ENCODE measurements around the gene LARGE1. TPM values are rescaled to one million over a fixed set of nuclear protein-coding genes. Genes with fewer than 3 reads are reported as not detected.

LARGE1 gene
- total and polyA plus RNA-seq, 2 of the 13 experiments (the other 11 are each of a cell fraction or from before 2014, with no cell fraction given), result 8.4 to 11.0 TPM

DNA sequence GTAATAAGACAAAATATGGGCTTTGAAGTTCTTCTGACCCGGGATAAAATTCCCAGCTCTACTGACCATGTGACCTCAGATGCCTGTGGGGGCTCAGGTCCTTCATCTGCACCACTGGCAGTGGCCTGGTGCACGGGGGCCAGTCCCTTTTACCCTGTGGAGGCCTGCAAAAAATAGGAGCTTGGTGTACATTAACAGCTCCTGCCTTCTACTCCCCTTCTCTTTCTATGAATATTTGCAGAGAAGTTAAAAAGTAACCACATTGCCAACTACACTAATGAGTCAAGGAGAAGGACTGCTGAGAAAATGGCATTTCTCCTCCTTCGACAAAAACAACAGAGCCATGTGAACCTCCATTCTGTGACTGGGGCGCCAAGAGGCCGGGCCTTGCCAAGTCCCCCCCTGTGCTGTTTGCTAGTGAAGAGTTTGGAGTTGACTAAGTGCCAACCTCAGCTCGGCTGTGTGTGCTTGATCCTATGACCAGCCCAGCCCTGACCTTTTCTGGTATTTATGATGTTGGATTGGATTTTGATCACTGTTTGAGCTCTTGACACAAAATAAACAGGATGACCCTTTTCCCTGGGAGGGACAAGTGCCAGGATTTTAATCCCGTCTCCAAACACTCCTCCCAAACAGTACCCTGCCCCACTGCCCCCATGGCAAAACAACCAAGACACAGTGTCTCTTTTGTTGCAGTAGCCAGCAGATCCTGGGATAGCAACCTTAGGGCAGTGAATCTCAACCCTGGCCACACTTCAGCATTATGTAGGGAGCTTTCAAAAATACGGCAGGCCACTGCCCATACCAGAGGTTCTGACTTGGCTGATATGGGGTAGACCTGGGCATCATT, 380.1 kb downstream of the LARGE1 start (continued):
- TF ChIP-seq HOMEZ (CRISPR knock-in tag; IDR thresholded peaks at IDR 0.05; ENCODE audit: low read depth) (peak; percentile 22), YY1 (IDR thresholded peaks at IDR 0.05; ENCODE audit: insufficient read depth, insufficient replicate concordance, low read depth, low read length) (peak; percentile 62), LCORL (IDR thresholded peaks at IDR 0.05) (peak; percentile 82), LCORL (CRISPR knock-in tag; IDR thresholded peaks at IDR 0.05) (peak; percentile 98), DR1 (CRISPR knock-in tag; IDR thresholded peaks at IDR 0.05) (0 out of 2 replicates have a peak, but pooled peaks have one; percentile 30), ZBTB42 (CRISPR knock-in tag; IDR thresholded peaks at IDR 0.05) (no peak), ZNF207 (IDR thresholded peaks at IDR 0.05; ENCODE audit: borderline replicate concordance) (no peak), NFIC (IDR thresholded peaks at IDR 0.05; ENCODE audit: low read length) (peak; percentile 97), ZBTB38 (CRISPR knock-in tag; IDR thresholded peaks at IDR 0.05) (peak; percentile 62), TBX3 (IDR thresholded peaks at IDR 0.05; ENCODE audit: borderline replicate concordance) (peak; percentile 86; the same call in 1 of the 2 replicates), ZBTB43 (CRISPR knock-in tag; conservative IDR thresholded peaks at IDR 0.05) (peak; percentile 66; the same call in 1 of the 2 replicates), ZNF496 (CRISPR knock-in tag; IDR thresholded peaks at IDR 0.05; ENCODE audit: insufficient replicate concordance) (no peak), ZBTB37 (CRISPR knock-in tag; IDR thresholded peaks at IDR 0.05) (0 out of 2 replicates have a peak, but pooled peaks have one; percentile 80), HDAC2 (CRISPR knock-in tag; IDR thresholded peaks at IDR 0.05) (peak; percentile 94), ZNF670 (CRISPR knock-in tag; IDR thresholded peaks at IDR 0.05; ENCODE audit: borderline replicate concordance) (peak; percentile 67; the same call in 1 of the 2 replicates), BCL6 (CRISPR knock-in tag; IDR thresholded peaks at IDR 0.05) (peak; percentile 93), PHF20 (CRISPR knock-in tag; IDR thresholded peaks at IDR 0.05) (no peak), TEAD2 (CRISPR knock-in tag; IDR thresholded peaks at IDR 0.05) (peak; percentile 29; the same call in 1 of the 2 replicates), MNT (IDR thresholded peaks at IDR 0.05) (peak; percentile 47; the same call in 1 of the 2 replicates)
- TF ChIP-seq, protein P1, sequence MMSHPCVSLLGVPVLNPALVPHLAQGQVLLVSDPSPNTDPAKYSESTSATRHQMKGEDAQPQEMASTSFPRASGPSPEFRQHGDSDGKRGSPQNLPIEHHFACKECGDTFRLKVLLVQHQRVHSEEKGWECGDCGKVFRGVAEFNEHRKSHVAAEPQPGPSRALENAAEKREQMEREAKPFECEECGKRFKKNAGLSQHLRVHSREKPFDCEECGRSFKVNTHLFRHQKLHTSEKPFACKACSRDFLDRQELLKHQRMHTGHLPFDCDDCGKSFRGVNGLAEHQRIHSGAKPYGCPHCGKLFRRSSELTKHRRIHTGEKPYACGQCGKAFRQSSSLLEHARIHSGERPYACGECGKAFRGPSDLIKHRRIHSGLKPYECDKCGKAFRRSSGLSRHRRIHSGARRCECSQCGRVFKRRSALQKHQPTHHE (CRISPR knock-in tag; IDR thresholded peaks at IDR 0.05; ENCODE audit: borderline replicate concordance), result no peak
- TF ChIP-seq, protein P2, sequence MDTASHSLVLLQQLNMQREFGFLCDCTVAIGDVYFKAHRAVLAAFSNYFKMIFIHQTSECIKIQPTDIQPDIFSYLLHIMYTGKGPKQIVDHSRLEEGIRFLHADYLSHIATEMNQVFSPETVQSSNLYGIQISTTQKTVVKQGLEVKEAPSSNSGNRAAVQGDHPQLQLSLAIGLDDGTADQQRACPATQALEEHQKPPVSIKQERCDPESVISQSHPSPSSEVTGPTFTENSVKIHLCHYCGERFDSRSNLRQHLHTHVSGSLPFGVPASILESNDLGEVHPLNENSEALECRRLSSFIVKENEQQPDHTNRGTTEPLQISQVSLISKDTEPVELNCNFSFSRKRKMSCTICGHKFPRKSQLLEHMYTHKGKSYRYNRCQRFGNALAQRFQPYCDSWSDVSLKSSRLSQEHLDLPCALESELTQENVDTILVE (CRISPR knock-in tag; IDR thresholded peaks at IDR 0.05), result 0 out of 2 replicates have a peak, but pooled peaks have one; percentile 36
